IMR-90 (cell line): Measurements from ENCODE around the gene GPC5.

Source experiments
- CHD1 ChIP-seq: IDR thresholded peaks from 2 replicates; pipeline ENCODE4 v1.6.1; 2012; ENCODE audit warnings: low read depth, low read length, improper control_type of control experiment
- CTCF ChIP-seq: conservative IDR thresholded peaks from 2 replicates; pipeline ENCODE4 v1.5.1; 2012; ENCODE audit warnings: mild to moderate bottlenecking, low read depth, low read length, improper control_type of control experiment
- MAFK ChIP-seq: IDR thresholded peaks from 2 replicates; pipeline ENCODE4 v1.6.1; 2012; ENCODE audit warnings: low read depth, low read length, improper control_type of control experiment
- MXI1 ChIP-seq: IDR thresholded peaks from 2 replicates; pipeline ENCODE4 v1.6.1; 2012; ENCODE audit warnings: low read depth, mild to moderate bottlenecking, low read length, moderate library complexity, borderline replicate concordance
- POLR2A ChIP-seq: IDR thresholded peaks from 2 replicates; pipeline ENCODE4 v1.6.1; 2012; ENCODE audit warnings: mild to moderate bottlenecking, low read depth, low read length
- RCOR1 ChIP-seq: IDR thresholded peaks from 2 replicates; pipeline ENCODE4 v1.6.1; 2012; ENCODE audit warnings: mild to moderate bottlenecking, low read length, improper control_type of control experiment; ENCODE audit not compliant: insufficient replicate concordance
- TF ChIP-seq, protein P1 (sequence below): fragments of 150-350 bp; IDR thresholded peaks from 2 replicates; pipeline ENCODE4 v1.6.1; 2017; ENCODE audit warnings: mild to moderate bottlenecking, antibody characterized with exemption, low read length, low read depth

GRCh38 chr13:92488249-92488852 lies 1089.9 kb downstream of the GPC5 start:
- TF ChIP-seq CTCF: no peak
- no peak for TF ChIP-seq CHD1
- TF ChIP-seq, protein P1, sequence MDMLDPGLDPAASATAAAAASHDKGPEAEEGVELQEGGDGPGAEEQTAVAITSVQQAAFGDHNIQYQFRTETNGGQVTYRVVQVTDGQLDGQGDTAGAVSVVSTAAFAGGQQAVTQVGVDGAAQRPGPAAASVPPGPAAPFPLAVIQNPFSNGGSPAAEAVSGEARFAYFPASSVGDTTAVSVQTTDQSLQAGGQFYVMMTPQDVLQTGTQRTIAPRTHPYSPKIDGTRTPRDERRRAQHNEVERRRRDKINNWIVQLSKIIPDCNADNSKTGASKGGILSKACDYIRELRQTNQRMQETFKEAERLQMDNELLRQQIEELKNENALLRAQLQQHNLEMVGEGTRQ: no peak
- TF ChIP-seq MAFK: no peak
- no peak for TF ChIP-seq RCOR1
- no peak for TF ChIP-seq MXI1
- no peak for TF ChIP-seq POLR2A
